ENCODE results near the gene ANKLE2.

- TF ChIP-seq CTCF (optimal IDR thresholded peaks at IDR 0.05 in 1 of 3, IDR thresholded peaks at IDR 0.05 in 1 of 3, conservative IDR thresholded peaks at IDR 0.05 in 1 of 3; ENCODE audit: extremely low read depth in 1 of 3, insufficient read depth in 2 of 3, low read length in 3 of 3) (no peak), EZH2 (IDR thresholded peaks at IDR 0.05; ENCODE audit: low read length) (no peak)
Observed at GRCh38 chr12:132786192-132786591, 24.6 kb upstream of the ANKLE2 start.

Data from keratinocyte (primary cell).